BE2C (cell line): ENCODE measurements around the gene SHC2.

Experiments used
- DNase-seq: peaks from one replicate; pipeline ENCODE4 v3.0.0-alpha.2; 2020
- H3K27me3 ChIP-seq: fragments of 250-450 bp; sonication (Bioruptor Pico); 2 replicates; pipeline ENCODE4 v1.5.1; 2020; ENCODE audit warnings: mild to moderate bottlenecking
- H3K36me3 ChIP-seq: fragments of 250-450 bp; sonication (Bioruptor Pico); 2 replicates; pipeline ENCODE4 v1.5.1; 2020; ENCODE audit warnings: mild to moderate bottlenecking
- H3K4me1 ChIP-seq: fragments of 250-450 bp; sonication (Bioruptor Pico); 2 replicates; pipeline ENCODE4 v1.5.1; 2020
- H3K4me3 ChIP-seq: 2 replicates; pipeline ENCODE4 v1.5.1; 2011; ENCODE audit warnings: low read depth, low read length
- H3K9me3 ChIP-seq: fragments of 250-450 bp; sonication (Bioruptor Pico); 2 replicates; pipeline ENCODE4 v1.5.1; 2020
- CTCF ChIP-seq: IDR thresholded peaks from 2 replicates; pipeline ENCODE4 v1.5.1; 2012; ENCODE audit warnings: mild to moderate bottlenecking, low read depth, low read length

SHC2 gene

GRCh38 chr19:496986-497385, 36.2 kb upstream of the SHC2 start:
- no peak for DNase-seq
- no peaks in the 10 kb centered on the region for H3K4me1 ChIP-seq
- peaks cover 30% of the 10 kb centered on the region for H3K27me3 ChIP-seq
- peaks cover 8% of the 10 kb centered on the region for H3K9me3 ChIP-seq
- no peak overlapping the region for H3K4me3 ChIP-seq
- TF ChIP-seq CTCF = no peak
- H3K36me3 ChIP-seq = no peaks in the 10 kb centered on the region

GRCh38 chr19:496112-496665, 35.4 kb upstream of the SHC2 start, which contains the start of gene MADCAM1:
Gene MADCAM1 (plus strand): TSS chr19:496486. CDS start chr19:496500, 14 bp downstream.
- Histone ChIP-seq H3K36me3 (no peaks in the 10 kb centered on the region), H3K4me3 (no peak within 1 kb of the TSS), H3K9me3 (peaks cover 8% of the 10 kb centered on the region), H3K27me3 (peaks cover 30% of the 10 kb centered on the region), H3K4me1 (no peaks in the 10 kb centered on the region)
- DNase-seq = no peak
- TF ChIP-seq CTCF = no peak

GRCh38 chr19:495402-496111, 34.7 kb upstream of the SHC2 start:
- H3K27me3 ChIP-seq = peaks cover 28% of the 10 kb centered on the region
- DNase-seq = peak; percentile 58
- peak; percentile 61 for TF ChIP-seq CTCF
- H3K36me3 ChIP-seq = no peaks in the 10 kb centered on the region
- peaks cover 8% of the 10 kb centered on the region for H3K9me3 ChIP-seq
- no peaks in the 10 kb centered on the region for H3K4me1 ChIP-seq
- no peak overlapping the region for H3K4me3 ChIP-seq

- Histone ChIP-seq H3K36me3 (no peaks in the 10 kb centered on the region), H3K27me3 (peaks cover 24% of the 10 kb centered on the region), H3K9me3 (peaks cover 8% of the 10 kb centered on the region), H3K4me1 (no peaks in the 10 kb centered on the region), H3K4me3 (no peak overlapping the region)
- DNase-seq = no peak
- TF ChIP-seq CTCF = no peak
These were observed 34.2 kb upstream of the SHC2 start for GRCh38 chr19:495081-495401.

- Histone ChIP-seq H3K27me3 (peaks cover 20% of the 10 kb centered on the region), H3K4me3 (no peak overlapping the region), H3K4me1 (no peaks in the 10 kb centered on the region), H3K36me3 (no peaks in the 10 kb centered on the region), H3K9me3 (peaks cover 8% of the 10 kb centered on the region)
- DNase-seq = no peak
- no peak for TF ChIP-seq CTCF
These were observed 33.6 kb upstream of the SHC2 start for GRCh38 chr19:494171-495080.
